Liver (tissue), 3 donors: Measurements from ENCODE around the gene MS4A6E.

Experiments
- GABPA ChIP-seq, 2 donors: IDR thresholded peaks in 1 of 2; conservative IDR thresholded peaks in 1 of 2; 2 replicates each; pipeline ENCODE4 v1.6.1; 2016; ENCODE audit warnings: antibody characterized with exemption in 2 of 2, mild to moderate bottlenecking in 1 of 2, moderate library complexity in 1 of 2
- TAF1 ChIP-seq: conservative IDR thresholded peaks from 2 replicates; pipeline ENCODE4 v1.6.1; 2016; ENCODE audit warnings: antibody characterized with exemption, mild to moderate bottlenecking
- TF ChIP-seq, protein P1 (sequence below): fragments of 150-350 bp; IDR thresholded peaks from 2 replicates; pipeline ENCODE4 v1.5.1; 2017; ENCODE audit warnings: improper control_type of control experiment, low read depth, low read length; ENCODE audit not compliant: missing input control
- donor health status: healthy.
- donor health status: healthy.

DNA sequence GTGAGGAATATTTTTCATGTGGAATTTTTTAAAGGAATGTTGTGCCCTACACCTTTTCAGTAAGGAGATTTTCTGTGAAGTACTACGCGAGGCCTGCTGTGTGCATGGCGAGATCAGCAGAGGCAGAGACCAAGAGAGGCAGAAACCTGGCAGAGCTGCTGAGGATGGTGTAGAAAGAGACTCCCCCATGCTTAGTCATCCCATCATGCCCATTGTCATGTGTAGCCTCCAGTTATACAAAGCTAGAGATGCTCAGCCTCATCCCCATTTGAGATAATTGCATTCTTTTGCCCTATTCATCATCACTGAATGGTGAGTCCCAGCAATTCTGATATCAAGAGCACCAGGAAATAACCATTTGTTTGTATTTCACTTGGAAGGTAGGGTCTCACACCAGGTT is 48.3 kb downstream of the MS4A6E start:
- TF ChIP-seq TAF1 (no peak), GABPA (IDR thresholded peaks at IDR 0.05 in 1 of 2, conservative IDR thresholded peaks at IDR 0.05 in 1 of 2) (no peak)
- TF ChIP-seq, protein P1, sequence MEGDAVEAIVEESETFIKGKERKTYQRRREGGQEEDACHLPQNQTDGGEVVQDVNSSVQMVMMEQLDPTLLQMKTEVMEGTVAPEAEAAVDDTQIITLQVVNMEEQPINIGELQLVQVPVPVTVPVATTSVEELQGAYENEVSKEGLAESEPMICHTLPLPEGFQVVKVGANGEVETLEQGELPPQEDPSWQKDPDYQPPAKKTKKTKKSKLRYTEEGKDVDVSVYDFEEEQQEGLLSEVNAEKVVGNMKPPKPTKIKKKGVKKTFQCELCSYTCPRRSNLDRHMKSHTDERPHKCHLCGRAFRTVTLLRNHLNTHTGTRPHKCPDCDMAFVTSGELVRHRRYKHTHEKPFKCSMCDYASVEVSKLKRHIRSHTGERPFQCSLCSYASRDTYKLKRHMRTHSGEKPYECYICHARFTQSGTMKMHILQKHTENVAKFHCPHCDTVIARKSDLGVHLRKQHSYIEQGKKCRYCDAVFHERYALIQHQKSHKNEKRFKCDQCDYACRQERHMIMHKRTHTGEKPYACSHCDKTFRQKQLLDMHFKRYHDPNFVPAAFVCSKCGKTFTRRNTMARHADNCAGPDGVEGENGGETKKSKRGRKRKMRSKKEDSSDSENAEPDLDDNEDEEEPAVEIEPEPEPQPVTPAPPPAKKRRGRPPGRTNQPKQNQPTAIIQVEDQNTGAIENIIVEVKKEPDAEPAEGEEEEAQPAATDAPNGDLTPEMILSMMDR, result no peak
